ENCODE measurements around the gene NABP2. TPM values are rescaled to one million over a fixed set of nuclear protein-coding genes. Genes with fewer than 3 reads are reported as not detected.

NABP2 gene
- total RNA-seq, 1 donor from 2014 or later, result 42.1 TPM

GRCh38 chr12:56234746-56235436, 10.7 kb downstream of the NABP2 start:
- H3K4me3 Mint-ChIP-seq (ENCODE audit: unreplicated experiment), result no peak overlapping the region
- no peak for DNase-seq (ENCODE audit: extremely low spot score, unreplicated experiment)
- H3K4me1 Mint-ChIP-seq (ENCODE audit: unreplicated experiment), result peaks cover 2% of the 10 kb centered on the region
- peaks cover 3% of the 10 kb centered on the region for H3K36me3 Mint-ChIP-seq (ENCODE audit: unreplicated experiment)
- no peaks in the 10 kb centered on the region for H3K9me3 Mint-ChIP-seq (ENCODE audit: unreplicated experiment)
- TF ChIP-seq, protein P1, sequence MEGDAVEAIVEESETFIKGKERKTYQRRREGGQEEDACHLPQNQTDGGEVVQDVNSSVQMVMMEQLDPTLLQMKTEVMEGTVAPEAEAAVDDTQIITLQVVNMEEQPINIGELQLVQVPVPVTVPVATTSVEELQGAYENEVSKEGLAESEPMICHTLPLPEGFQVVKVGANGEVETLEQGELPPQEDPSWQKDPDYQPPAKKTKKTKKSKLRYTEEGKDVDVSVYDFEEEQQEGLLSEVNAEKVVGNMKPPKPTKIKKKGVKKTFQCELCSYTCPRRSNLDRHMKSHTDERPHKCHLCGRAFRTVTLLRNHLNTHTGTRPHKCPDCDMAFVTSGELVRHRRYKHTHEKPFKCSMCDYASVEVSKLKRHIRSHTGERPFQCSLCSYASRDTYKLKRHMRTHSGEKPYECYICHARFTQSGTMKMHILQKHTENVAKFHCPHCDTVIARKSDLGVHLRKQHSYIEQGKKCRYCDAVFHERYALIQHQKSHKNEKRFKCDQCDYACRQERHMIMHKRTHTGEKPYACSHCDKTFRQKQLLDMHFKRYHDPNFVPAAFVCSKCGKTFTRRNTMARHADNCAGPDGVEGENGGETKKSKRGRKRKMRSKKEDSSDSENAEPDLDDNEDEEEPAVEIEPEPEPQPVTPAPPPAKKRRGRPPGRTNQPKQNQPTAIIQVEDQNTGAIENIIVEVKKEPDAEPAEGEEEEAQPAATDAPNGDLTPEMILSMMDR (IDR thresholded peaks at IDR 0.05), result no peak
- H3K27ac Mint-ChIP-seq (ENCODE audit: unreplicated experiment), result no peak overlapping the region
- H3K27me3 Mint-ChIP-seq (ENCODE audit: unreplicated experiment), result no peaks in the 10 kb centered on the region

DNA sequence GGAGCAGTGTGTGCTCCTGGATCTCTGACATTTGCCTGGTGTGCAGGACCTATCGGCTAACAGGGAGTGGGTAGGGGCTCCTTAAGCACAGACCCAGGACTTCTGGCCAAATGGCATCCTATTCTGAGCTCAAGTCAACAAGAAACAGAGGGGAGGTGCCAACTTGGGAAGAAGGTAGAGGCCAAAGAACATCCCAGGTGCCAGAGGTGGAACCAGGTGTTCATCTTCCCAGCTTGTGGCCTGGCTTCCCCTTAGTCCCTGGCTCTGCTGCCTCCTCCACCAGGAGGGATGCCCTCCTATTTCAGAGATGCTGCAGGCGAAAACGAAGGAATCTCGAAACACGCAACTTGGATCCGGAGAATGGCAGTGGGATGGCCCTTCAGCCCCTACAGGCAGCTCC, 11.9 kb downstream of the NABP2 start:
- Mint-ChIP-seq H3K27me3 (ENCODE audit: unreplicated experiment) (no peaks in the 10 kb centered on the region), H3K36me3 (ENCODE audit: unreplicated experiment) (peaks cover 12% of the 10 kb centered on the region), H3K4me1 (ENCODE audit: unreplicated experiment) (peaks cover 2% of the 10 kb centered on the region), H3K9me3 (ENCODE audit: unreplicated experiment) (no peaks in the 10 kb centered on the region), H3K4me3 (ENCODE audit: unreplicated experiment) (no peak overlapping the region), H3K27ac (ENCODE audit: unreplicated experiment) (no peak overlapping the region)
- DNase-seq (ENCODE audit: extremely low spot score, unreplicated experiment), result no peak
- TF ChIP-seq, protein P1 (IDR thresholded peaks at IDR 0.05), result no peak

DNA sequence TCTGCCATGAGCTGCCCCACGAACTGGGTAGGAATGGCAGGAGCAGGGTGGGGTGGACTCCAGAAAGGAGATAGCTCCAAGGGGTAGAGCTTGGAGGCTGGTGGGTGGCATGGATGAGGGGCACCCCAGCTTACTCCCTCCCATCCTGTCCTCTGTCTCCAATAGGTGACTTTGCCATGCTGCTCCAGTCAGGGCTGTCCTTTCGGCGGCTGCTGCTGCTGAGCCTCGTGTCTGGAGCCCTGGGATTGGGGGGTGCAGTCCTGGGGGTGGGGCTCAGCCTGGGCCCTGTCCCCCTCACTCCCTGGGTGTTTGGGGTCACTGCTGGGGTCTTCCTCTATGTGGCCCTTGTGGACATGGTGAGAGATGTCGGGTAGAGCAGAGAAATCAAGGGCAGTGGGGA, 12.8 kb downstream of the NABP2 start:
- no peaks in the 10 kb centered on the region for H3K9me3 Mint-ChIP-seq (ENCODE audit: unreplicated experiment)
- H3K4me1 Mint-ChIP-seq (ENCODE audit: unreplicated experiment), result peaks cover 3% of the 10 kb centered on the region
- no peaks in the 10 kb centered on the region for H3K27me3 Mint-ChIP-seq (ENCODE audit: unreplicated experiment)
- peaks cover 17% of the 10 kb centered on the region for H3K36me3 Mint-ChIP-seq (ENCODE audit: unreplicated experiment)
- no peak for DNase-seq (ENCODE audit: extremely low spot score, unreplicated experiment)
- no peak overlapping the region for H3K4me3 Mint-ChIP-seq (ENCODE audit: unreplicated experiment)
- H3K27ac Mint-ChIP-seq (ENCODE audit: unreplicated experiment), result no peak overlapping the region
- TF ChIP-seq, protein P1 (IDR thresholded peaks at IDR 0.05), result no peak

DNA sequence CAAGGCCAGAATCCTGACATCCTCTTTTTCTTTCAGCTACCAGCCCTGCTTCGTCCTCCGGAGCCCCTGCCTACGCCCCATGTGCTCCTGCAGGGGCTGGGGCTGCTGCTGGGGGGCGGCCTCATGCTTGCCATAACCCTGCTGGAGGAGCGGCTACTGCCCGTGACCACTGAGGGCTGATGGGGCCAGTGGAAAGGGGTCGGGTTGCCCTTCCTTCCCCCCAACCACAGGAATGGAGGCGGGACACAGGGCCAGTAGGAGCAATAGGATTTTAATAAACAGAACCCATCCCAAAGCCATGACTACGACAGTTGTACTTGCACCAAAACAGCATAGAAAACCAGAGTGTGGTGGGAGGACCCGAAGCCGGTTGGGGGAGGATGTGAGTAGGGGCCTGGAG, 13.4 kb downstream of the NABP2 start:
- peaks cover 5% of the 10 kb centered on the region for H3K4me1 Mint-ChIP-seq (ENCODE audit: unreplicated experiment)
- H3K27ac Mint-ChIP-seq (ENCODE audit: unreplicated experiment), result no peak overlapping the region
- peaks cover 22% of the 10 kb centered on the region for H3K36me3 Mint-ChIP-seq (ENCODE audit: unreplicated experiment)
- H3K9me3 Mint-ChIP-seq (ENCODE audit: unreplicated experiment), result no peaks in the 10 kb centered on the region
- TF ChIP-seq, protein P1 (IDR thresholded peaks at IDR 0.05), result no peak
- no peak overlapping the region for H3K4me3 Mint-ChIP-seq (ENCODE audit: unreplicated experiment)
- DNase-seq (ENCODE audit: extremely low spot score, unreplicated experiment), result no peak
- no peaks in the 10 kb centered on the region for H3K27me3 Mint-ChIP-seq (ENCODE audit: unreplicated experiment)

DNA sequence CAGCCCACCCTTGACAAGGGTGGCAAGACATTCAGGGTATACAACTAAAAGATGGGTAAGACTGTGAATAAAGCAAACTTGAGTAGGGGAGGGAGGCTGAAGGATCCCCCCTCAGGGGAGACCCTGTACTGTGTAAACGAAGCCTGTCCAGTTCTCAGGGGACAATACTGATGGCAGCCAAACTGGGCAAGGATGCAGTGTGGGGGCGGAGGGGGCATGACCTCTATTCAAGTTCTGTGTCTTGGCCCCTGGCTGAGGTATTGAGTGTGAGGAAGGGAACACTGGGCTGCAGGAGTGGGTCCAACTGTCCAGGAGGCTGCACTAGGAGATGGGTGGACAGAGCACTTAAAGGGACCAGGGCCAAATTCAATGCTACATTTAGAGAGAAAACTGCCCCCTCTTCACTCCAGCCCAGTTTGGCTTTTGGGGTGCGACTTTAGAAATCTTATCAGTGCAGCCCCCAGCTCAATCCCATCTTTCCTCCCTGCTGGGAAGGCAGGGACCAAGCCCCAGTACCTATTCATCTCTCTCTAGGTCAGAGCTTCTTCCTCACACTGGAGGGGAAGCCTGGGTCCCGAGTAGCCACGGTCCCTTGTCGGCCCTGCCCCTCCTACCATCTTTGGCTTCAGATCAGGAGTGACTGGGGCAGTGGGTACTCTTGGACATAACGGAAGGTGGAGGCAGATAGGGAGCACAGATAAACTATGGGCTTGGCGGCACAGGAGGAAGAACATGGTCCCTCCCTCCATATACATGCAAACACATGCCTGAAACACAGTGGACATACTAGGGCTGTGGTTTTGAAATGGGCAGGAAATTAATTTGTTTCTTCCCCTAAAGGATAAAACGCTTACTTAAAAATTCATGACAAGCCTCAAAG, 17.5 kb downstream of the NABP2 start:
- H3K9me3 Mint-ChIP-seq (ENCODE audit: unreplicated experiment), result no peaks in the 10 kb centered on the region
- peaks cover 2% of the 10 kb centered on the region for H3K4me1 Mint-ChIP-seq (ENCODE audit: unreplicated experiment)
- H3K27me3 Mint-ChIP-seq (ENCODE audit: unreplicated experiment), result no peaks in the 10 kb centered on the region
- H3K36me3 Mint-ChIP-seq (ENCODE audit: unreplicated experiment), result peaks cover 38% of the 10 kb centered on the region
- H3K27ac Mint-ChIP-seq (ENCODE audit: unreplicated experiment), result no peak overlapping the region
- H3K4me3 Mint-ChIP-seq (ENCODE audit: unreplicated experiment), result no peak overlapping the region
- TF ChIP-seq, protein P1 (IDR thresholded peaks at IDR 0.05), result no peak
- DNase-seq (ENCODE audit: extremely low spot score, unreplicated experiment), result no peak

Measured in osteocyte (in vitro differentiated cells).